Mucosa of descending colon (tissue), 3 donors: ENCODE measurements around the gene CCR5. TPM values are rescaled to one million over a fixed set of nuclear protein-coding genes. Genes with fewer than 3 reads are reported as not detected.

Source experiments
- ATAC-seq: fragments of 200-7000 bp; cut with Tn5 transposase; one replicate; pipeline ENCODE4 v1.9.1; 2020; ENCODE audit warnings: mild to moderate bottlenecking, moderate library complexity
- DNase-seq, 3 donors: peaks; one replicate each; pipeline ENCODE4 v3.0.0-alpha.2; 2020
- H3K36me3 ChIP-seq: fragments of 200-600 bp; one replicate; pipeline ENCODE4 v1.8.0; 2021; ENCODE audit warnings: low read depth, mild to moderate bottlenecking
- H3K4me1 ChIP-seq: fragments of 200-600 bp; one replicate; pipeline ENCODE4 v1.8.0; 2021; ENCODE audit warnings: low read depth, mild to moderate bottlenecking
- H3K4me3 ChIP-seq: fragments of 200-600 bp; one replicate; pipeline ENCODE4 v1.8.0; 2021; ENCODE audit warnings: mild to moderate bottlenecking
- H3K9me3 ChIP-seq: fragments of 200-600 bp; one replicate; pipeline ENCODE4 v1.8.0; 2021; ENCODE audit warnings: mild to moderate bottlenecking
- CTCF ChIP-seq: fragments of 200-600 bp; IDR thresholded peaks from one replicate; pipeline ENCODE4 v1.8.0; 2022; ENCODE audit warnings: antibody characterized with exemption, mild to moderate bottlenecking
- intact Hi-C, 2 donors: fragments of 100-400 bp; cut with DNase I in 1 of 2; cut with micrococcal nuclease in 1 of 2; formaldehyde crosslinking; loops; one replicate each; pipeline versions ENCODE4 v1.11.0 to v1.11.1; 2022; cut with DNase I, micrococcal nuclease
- total RNA-seq, 3 donors: library from RNA; stranded (reverse); fragmentation: NEBNext Ultra II Directional in 2 of 3; extraction: Animal tissue kit (Norgen Biotek cat#: 25700) in 2 of 3; gene quantifications; one replicate each; pipeline versions ENCODE4 v1.2.1 to v1.2.4, GENCODE V29; 2021 to 2023
- donor health status: DM: no; HTN: no; CAD: no; lungs with moderate emphysema.
- donor health status: DM: no; HTN: no; CAD: no.
- donor health status: DM: no; HTN: yes; CAD: no.

CCR5 gene
- total RNA-seq, 3 donors from 2014 or later: 1.9 to 3.4 (median 2.4) TPM

GRCh38 chr3:46420931-46421330, 50.2 kb downstream of the CCR5 start:
- Histone ChIP-seq H3K4me3 (no peak overlapping the region), H3K36me3 (no peaks in the 10 kb centered on the region), H3K9me3 (no peaks in the 10 kb centered on the region), H3K4me1 (peaks cover 4% of the 10 kb centered on the region)
- intact Hi-C loops: no loop called here
- ATAC-seq (no peak), DNase-seq (no peak)
- TF ChIP-seq CTCF: no peak

DNA sequence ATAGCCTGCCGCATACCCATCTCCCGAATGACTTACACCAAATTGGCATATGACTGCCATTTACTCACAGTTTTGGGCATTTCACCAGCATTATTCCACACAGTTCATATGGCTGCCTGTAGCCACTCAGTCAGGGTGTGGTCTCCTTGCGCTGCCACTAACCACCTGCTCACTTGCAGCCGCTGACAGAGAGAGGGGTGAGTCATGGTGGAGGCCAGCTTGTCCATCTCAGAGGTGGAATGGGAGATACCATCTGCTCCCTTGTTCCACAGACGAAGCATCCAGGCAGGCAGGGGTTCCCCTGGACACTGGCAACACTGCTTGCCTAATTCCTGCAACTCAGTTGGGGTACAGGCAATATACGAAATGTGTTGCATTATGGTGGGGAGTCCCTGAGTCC, 51.9 kb downstream of the CCR5 start:
- TF ChIP-seq CTCF: no peak
- intact Hi-C loops: no loop called here
- H3K9me3 ChIP-seq: no peaks in the 10 kb centered on the region
- ATAC-seq (peak; percentile 98), DNase-seq (peak in 2 of 3 donors; percentile 39 to 62)
- H3K4me1 ChIP-seq: no peaks in the 10 kb centered on the region
- no peak overlapping the region for H3K4me3 ChIP-seq
- H3K36me3 ChIP-seq: no peaks in the 10 kb centered on the region

GRCh38 chr3:46423588-46423987, 52.8 kb downstream of the CCR5 start:
- no peaks in the 10 kb centered on the region for H3K9me3 ChIP-seq
- ATAC-seq (no peak), DNase-seq (no peak)
- H3K4me1 ChIP-seq: peaks cover 5% of the 10 kb centered on the region
- no peak overlapping the region for H3K4me3 ChIP-seq
- intact Hi-C loops: no loop called here
- no peak for TF ChIP-seq CTCF
- H3K36me3 ChIP-seq: no peaks in the 10 kb centered on the region

Other genes starting within 250 kb of the CCR5 start
- gene CCR1, start 162.6 kb upstream of the CCR5 start, total RNA-seq: 10 to 100 TPM in 1 of 3 donors, 1 to 10 TPM in 2; 1.8 to 10.0 (median 8.7) TPM
- gene CCR3, start 128.5 kb upstream of the CCR5 start, total RNA-seq: under 1 TPM in 1 of 3 donors, not detected in 2; 0.67 TPM
- gene CCR2, start 16.8 kb upstream of the CCR5 start, total RNA-seq: 1 to 10 TPM; 1.2 to 3.4 (median 2.2) TPM
- 10 to 100 TPM; 10.2 to 23.3 (median 15.7) TPM for gene CCRL2, start 36.3 kb downstream of the CCR5 start, total RNA-seq
- gene LTF, start 94.0 kb downstream of the CCR5 start, total RNA-seq: 1 to 10 TPM; 1.2 to 1.4 (median 1.2) TPM
- not detected for gene RTP3, start 127.0 kb downstream of the CCR5 start, total RNA-seq
- gene LRRC2, start 195.4 kb downstream of the CCR5 start, total RNA-seq: 1 to 10 TPM; 1.8 to 2.8 (median 2.5) TPM
- gene FAM240A, start 241.6 kb downstream of the CCR5 start, total RNA-seq: not detected